Dermis blood vessel endothelial cell (primary cell): ENCODE results near the gene DDX41. TPM values are rescaled to one million over a fixed set of nuclear protein-coding genes. Genes with fewer than 3 reads are reported as not detected.
A peak's percentile ranks its signal among the peaks of the same experiment; 100 is the strongest.

ENCODE experiments used
- DNase-seq: peaks from one replicate; pipeline ENCODE4 v3.0.0; 2010
- total RNA-seq: library from RNA; depleted of rRNA; stranded (reverse); fragments of >200 nt; gene quantifications from 2 replicates; pipeline ENCODE4 v1.2.3, GENCODE V29; 2014

Gene DDX41
- total RNA-seq, 1 donor from 2014 or later: 68.2 TPM

- DNase-seq: no peak
These were observed 33.7 kb downstream of the DDX41 start for GRCh38 chr5:177483042-177483441.

- DNase-seq: no peak
These were observed 34.4 kb downstream of the DDX41 start for GRCh38 chr5:177482359-177482795.

GRCh38 chr5:177479774-177480173 is 37.0 kb downstream of the DDX41 start:
- DNase-seq: no peak

DNA sequence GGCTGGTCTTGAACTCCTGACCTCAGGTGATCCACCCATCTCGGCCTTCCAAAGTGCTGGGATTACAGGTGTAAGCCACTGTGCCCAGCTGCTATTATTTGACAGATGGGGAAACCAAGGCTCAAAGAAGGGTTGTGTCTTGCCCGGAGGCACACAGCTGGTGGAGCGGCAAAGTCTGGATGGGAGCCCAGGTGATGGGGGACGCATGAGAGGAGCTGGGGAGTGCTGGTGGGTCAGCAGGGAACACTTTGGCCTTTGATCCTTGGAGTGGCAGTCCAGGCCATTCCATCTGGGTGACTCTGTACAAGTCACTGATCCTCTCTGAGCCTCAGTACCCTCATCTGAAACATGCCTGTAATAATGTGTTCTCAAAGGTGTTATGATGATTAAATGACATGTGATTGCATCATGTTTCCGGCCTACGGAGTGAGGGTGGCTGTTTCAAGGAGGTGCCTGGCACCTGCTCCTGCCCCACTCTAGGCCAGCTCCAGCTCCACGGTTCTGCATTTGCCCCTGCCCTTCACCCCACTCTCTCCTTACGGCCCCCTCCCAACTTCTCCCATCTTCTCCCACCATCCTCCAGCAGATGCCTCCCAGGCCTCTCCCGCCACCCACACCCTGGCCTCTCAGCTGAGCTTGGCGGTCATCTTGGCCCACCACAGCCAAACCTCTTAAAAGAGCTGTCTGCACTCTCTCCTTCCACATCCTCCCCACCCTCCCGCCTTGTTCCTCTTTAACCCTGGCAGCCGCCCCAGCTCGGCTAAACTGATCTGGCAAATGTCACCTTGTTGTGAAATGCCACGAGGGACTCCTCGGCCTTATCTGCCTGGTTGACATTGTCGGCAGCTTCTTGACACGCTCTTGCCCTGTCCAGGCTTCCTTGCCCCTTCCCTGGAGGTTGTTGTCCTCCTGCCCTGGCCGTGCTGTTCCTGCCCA is 37.8 kb downstream of the DDX41 start:
- DNase-seq: no peak

DNA sequence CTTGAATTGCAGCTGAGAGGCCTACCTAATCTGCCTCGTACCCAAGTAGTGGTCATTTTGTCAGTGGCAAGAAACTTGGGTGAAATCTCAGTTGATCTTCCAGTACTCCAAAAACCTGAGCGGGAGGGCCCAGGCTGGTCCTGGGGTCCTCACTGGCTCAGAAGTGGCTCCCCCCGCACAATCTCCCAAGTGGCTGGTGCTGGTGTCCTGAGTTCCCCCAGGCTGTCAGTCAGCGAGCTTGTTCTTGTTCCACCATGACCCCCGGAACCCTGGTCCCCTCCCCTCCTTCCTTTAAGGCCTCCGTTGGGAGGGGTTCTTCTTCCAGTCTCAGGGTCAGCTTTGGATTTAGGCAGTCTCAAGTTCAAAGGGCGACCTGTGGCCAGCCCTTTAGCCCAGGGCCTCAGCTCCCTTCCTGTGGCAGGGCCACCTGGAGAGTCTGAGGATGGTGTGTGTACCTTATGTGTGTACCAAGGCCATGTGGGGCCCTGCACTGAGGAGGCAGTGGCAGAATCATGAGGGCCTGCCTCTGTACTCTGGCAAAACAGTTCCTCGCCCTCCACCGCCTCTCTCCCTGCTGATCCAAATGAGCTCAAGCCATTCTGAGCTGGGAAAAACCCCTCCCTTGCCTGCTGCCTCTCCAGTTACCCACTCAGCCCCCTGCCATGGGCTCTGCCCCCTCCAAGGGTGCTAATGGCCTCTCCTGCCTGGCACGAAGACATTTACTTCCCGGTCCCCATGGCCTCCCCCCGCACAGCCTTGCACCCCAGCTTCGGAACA is 38.9 kb downstream of the DDX41 start:
- no peak for DNase-seq

GRCh38 chr5:177476531-177477233 is 40.1 kb downstream of the DDX41 start:
- DNase-seq: peak; percentile 93

DNA sequence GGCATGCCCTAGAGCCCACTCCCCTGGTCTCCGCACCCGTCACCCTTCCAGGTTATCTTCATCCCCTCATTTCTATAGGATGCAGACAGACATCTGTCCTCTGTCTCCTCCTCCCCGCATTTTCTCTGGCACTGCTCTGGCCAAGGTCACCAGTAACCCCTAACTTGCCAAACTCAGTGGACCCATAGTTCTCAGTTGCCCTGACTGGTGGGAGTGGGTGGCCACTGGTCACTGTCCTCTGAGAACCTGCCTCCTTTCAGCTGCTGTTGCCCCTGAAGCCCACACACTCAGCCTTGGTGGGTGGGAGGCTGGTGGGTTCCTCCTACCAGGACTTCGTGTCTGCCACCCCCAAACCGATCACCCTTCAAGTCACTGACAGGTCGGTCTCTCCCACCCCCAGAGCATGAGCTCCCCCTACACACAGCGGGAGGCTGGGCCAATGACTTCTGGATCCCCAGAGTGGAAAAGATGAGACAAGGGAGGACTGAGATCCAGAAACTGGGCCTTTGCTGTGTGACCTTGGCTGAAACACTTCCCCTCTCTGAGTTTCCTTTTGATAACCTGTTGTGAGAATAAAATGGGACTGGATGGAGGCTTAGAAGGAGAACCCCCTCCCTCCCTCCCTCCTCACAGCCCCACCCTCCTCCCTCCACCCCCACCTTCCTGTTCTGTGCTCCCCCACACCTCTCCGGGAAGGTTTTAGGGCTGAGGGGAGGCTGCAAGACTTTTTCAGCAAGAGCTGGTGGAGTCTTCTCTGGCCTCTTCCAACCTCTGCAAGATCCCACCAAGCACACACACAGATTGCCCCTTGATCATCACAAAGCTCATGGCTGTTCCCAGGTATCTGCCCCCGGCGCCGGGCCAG is 41.0 kb downstream of the DDX41 start:
- no peak for DNase-seq

- no peak for DNase-seq
These were observed 41.8 kb downstream of the DDX41 start for GRCh38 chr5:177474846-177475562.

DNA sequence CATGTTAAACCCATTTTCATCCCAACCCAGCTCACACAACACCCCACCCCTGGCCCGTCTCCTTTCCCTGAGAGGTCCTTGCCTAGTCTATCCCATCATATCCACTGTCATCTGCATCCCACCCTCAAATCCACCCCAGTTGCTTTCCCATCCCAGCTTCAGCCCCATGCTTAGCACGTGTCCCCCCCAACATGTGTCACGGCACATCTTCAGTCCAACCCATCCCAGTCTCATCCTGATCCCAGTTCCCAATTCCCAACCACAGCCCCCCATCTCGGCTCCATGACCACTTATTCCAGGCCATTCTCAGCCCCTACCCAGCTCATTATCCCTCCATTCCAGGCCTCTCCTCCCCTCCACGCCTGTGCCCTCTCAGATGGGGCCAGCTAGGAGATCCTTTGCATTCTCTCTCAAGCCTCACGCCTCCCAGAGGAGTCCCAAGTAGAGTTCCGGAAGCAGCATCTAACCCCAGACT is 42.7 kb downstream of the DDX41 start:
- DNase-seq: no peak

DNA sequence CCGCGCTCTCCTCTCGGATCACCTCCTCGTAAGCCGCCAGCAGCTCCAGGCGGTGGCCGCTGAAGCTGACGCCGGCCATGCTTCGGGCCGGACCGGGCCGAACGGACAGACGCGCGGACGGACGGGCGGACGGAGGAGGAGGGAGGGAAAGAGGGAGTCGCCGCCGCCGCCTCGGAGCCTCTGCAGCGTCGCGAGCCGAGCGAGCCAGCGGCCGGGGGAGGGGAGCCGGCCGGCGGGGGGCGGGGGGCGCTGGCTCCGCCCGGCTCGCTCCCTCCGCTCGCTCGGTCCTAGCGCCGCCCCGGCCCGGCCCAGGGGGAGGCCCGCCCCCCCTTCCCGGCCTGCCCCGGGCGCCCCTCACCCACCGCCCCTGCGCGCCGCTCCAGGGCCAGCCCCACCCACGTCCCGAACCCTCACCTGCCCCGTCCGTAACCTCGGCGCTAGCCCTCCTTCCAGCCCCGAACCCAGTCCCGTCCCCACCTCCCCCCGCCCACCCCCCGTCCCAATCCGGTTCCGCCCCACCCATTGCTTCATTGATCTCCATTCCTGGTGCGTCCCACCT is 43.2 kb downstream of the DDX41 start, which contains the start of gene DBN1:
Gene DBN1 (minus strand): TSS at position 192 of the 559 bp plus-strand sequence. CDS start 113 bp downstream, at position 79.
- peak; percentile 67 for DNase-seq

DNA sequence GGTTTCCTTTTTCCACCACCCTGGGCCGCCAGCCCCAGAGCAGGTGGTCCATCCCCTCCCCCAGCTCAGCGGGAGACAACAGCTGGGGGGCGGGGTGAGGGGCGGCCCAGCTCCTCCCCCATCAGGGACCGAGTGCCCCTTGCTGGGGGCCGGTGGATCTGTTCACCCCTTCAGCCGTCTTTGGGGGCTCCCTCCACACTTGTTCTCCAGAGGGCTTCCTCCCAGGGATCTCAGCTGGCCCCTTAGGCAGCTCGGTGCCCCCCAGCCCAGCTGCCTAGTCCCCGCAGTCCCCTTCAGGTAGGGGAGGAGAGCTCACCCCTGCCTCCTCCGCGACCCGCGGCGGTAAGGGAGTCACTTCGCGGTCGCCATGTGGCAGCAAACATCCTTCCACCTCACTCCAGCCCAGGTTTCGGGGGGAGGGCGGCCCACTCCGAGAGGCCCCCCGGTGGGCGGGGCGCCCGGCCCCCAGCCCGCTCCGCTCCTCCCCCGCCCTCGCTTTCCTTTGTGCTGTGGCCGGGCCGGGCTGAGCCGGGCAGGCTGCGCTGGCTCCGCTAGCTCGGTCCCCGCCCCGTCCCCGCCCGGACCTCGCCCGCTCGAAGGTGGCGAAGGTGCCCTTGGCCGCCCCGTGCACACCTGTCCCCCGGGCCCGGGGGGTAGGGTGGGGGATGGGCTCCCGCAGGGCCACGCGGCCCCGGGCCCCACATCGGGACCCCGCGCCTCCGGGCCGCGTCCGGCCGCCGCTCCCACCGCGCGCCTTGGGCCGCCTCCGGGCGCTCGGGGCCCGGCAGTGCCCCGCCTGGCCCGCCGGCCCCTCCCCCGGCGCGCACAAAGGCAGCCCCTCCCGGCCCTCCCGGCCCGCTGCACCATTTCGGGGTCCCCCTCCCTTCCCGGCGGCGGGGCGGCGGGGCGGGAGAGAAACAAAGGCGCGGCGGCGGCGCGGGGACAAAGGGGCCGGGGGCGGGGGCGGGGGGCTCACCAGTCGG is 44.0 kb downstream of the DDX41 start:
- peak; percentile 55 for DNase-seq

- DNase-seq: peak; percentile 35
These were observed 45.0 kb downstream of the DDX41 start for GRCh38 chr5:177471610-177472356.

DNA sequence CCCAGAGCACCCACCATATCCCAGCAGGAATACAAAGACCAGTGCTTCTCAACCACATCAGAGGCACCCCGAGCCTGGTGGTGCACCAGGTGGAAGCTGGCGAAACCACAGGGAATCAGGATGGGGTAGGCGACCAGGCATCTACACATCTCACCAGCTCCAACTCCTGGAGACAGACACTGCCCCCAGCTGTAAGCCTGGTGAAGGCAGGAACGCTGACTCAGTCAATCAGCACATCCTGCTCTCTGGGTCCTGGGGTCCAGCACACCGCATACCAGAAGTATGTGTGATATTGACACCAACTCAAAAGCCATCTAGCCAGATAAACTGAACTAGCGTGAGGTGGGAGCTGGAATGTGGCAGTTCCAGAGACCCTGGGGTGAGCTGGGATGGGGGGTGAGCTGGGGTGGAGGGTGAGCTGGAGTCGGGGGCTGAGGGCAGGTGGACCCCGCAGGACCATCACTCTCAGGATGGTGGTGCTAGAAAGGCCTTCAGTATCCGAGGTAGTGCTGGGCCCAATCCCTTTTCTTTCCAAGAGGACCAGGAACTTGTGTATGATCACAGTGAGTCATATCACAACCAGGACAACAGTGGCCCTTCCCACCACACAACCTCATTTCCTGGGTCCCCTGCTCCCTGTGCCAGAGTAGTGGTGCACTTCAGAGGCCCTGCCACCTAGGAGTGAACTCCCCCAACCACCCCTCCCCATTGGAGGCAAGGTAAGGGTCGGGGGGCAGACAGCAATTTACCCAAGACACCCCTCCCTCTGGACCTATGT is 45.8 kb downstream of the DDX41 start:
- no peak for DNase-seq

- no peak for DNase-seq
These were observed 46.8 kb downstream of the DDX41 start for GRCh38 chr5:177469750-177470525.

DNA sequence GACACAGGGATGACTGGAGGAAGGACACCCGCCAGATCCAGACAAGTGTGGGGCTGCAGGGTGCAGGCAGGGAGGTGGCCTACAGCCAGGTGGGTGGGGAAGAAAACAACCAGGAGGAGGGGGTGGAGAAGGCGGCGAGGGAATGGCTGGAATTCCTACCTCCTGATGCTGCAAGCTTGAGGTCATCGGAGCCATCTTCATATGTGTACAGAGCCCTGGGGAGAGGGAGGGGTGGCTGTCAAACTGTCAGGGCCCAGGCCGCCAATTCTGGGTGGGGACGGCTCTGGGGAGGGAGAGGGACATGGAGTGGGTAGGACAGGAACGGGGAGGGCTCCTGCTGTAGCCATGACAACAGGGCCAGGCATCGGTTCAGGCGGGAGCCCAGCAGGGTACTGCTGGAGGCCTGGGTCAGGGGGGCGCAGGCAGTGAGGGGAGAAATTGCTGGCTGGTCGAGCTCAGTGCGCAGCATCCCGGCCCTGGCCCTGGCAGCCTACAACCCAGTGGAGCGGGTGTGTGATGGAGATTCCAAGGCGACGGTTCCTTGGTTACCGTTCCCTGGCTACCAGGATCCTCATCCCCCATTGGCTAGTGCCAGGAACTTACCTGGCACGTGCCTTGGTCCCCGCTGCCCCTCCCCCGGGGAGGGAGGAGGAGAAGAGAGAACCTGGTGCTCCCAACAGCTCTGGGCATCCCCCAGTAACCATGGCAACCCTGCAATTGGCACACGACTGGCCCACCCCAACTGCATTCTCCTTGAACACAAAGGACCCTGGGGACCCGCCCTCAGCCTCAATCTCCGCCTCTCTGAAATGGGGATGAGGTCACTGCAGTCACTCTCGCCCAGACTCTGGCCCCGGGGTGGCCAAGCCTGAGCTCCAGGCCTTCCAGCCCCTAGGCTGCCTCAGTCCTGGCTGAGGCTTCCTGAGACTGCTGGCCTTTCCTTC is 47.8 kb downstream of the DDX41 start:
- no peak for DNase-seq

DNA sequence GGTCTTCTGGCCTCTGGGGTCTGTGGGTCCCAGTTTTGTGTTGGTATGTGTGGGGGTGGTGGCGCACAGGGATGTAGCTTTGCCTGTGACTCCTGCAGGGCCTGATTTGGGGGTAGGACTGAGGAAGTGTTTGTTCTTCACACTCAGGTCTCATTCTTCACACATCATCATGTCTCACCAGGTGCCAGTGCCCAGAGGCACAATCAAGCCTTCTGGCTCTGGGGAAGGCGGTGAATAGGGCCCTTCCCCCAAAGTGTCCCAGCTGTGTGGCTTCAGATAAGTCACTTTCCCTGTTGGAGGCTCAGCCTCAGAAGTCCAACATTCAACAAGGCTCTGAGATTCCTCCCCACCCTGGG is 48.5 kb downstream of the DDX41 start:
- DNase-seq: no peak
